Measurements from ENCODE around the gene SSH3.

DNA sequence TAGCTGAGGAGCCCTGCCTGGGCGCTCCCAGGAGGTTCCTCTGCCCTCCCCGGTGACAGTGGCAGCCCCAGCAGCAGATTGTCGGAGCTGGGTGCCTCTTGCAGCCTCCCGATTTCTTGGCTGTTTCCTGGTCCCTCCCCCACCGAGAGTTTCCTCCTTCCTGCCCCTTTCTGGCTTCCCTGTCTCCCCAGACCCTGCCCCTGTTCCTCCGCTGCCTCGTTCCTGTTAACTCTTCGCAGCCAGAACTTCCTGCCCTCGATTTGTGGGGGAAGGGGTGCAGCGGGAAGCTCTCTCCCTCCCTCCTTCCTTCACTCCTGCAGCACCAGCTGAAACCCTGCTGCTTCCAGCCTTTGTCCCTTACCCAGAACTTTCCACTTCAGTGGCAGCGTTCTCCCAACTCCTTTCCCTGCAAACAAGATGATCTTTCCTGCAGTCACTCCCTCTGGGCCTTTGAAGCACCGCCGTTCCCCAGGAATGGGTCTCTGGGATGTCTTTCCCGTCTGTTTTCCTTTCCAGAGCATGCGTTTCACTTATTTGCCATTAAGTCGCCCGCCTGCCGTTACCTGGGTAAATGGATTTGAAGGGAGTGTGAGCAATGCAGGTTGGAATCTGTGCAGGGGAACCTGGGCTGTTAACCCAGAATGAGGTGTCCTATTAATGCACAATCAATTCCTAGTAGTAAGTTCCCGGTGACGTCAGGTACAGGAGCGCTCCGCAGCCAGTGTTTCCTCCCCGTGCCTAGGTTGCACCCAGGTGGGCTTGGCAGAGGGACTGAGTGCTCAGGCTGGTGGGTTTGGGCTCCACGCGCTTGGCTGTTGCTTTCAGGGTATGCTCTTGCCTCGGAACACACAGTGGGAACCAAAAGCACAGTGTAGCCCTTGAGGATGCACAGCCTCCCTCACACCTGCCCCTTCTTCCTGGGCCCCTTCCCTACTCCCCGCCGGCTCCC, 32.8 kb upstream of the SSH3 start:
- TF ChIP-seq, protein P1, sequence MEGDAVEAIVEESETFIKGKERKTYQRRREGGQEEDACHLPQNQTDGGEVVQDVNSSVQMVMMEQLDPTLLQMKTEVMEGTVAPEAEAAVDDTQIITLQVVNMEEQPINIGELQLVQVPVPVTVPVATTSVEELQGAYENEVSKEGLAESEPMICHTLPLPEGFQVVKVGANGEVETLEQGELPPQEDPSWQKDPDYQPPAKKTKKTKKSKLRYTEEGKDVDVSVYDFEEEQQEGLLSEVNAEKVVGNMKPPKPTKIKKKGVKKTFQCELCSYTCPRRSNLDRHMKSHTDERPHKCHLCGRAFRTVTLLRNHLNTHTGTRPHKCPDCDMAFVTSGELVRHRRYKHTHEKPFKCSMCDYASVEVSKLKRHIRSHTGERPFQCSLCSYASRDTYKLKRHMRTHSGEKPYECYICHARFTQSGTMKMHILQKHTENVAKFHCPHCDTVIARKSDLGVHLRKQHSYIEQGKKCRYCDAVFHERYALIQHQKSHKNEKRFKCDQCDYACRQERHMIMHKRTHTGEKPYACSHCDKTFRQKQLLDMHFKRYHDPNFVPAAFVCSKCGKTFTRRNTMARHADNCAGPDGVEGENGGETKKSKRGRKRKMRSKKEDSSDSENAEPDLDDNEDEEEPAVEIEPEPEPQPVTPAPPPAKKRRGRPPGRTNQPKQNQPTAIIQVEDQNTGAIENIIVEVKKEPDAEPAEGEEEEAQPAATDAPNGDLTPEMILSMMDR (IDR thresholded peaks at IDR 0.05 in 2 of 3, conservative IDR thresholded peaks at IDR 0.05 in 1 of 3; ENCODE audit: borderline replicate concordance in 1 of 3, insufficient read depth in 1 of 3, low read depth in 2 of 3, low read length in 2 of 3) = no peak
- TF ChIP-seq CEBPB (IDR thresholded peaks at IDR 0.05; ENCODE audit: low read depth) (no peak), POLR2AphosphoS5 (IDR thresholded peaks at IDR 0.05; ENCODE audit: low read depth, low read length) (no peak), EZH2phosphoT487 (IDR thresholded peaks at IDR 0.05; ENCODE audit: borderline replicate concordance) (no peak)

Measured in HCT116 (cell line).